ENCODE results near the gene CCNB3.

Gene CCNB3

DNA sequence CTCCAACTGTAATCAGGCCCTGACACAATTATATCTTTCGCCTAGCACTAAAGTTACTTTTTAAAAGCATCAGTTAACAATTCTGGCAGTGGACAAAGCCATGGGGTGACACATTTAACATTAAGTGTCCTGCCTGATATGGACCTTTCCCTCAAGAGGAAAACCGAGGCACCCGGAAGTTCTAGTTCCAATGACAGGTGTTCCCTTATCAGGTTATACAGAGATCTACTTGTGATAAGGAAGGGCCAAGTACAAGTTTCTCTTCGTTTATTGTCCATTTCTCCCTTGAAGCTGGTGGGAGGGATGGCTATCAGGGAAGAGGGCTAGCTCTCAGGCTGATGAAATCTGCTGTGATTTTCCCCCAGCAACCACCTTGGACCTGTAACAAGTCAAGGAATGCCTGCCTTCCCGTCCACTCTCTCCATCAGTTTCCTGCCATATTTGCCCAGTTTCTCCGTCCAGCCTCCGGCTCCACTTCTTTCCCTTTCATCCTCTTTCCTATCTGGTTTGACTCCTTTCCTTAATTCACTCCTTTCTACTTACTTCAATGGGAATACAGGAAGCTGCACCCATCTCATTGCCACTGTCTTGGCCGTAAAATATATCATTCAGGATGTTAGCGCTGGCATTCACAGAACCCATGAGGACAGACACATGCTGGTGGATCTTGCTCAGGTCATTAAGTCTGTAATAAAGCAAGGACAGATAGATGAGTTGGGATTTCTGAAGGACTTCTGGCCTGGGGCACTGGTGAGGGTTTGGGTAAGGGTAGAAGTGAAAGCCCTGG is 171.1 kb downstream of the CCNB3 start:
- FAIRE-seq = no peak

DNA sequence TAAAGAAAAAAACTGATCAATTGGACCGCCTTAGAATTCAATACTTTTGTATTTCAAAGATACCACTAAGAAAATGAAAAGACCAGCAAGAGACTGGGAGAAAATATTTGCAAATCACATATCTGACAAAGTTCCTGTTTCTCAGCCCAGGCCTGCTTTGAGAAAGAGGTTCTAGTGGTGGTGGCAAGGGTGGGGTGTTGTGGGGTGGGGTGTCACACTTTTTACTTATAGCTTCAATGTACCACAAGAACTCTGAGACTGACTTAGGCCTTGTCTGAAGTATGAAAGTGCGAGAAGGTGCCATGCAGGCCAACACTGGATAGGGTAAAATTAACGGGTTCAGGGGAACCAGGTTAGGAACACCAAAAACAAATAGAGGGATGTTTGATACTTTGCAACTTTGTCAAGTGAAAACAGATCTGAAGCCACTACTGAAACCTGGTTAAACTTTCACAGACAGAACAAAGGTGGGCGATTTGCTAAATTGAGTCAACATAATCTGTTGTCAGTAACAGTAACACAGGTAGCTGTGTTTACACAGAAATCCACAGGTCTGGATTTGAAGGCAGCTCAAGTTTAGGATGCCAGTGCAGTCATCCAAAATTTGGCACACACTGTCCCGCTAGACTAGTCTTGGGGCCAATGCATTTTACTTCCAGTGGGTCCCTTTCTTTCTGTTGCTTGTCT is 177.3 kb downstream of the CCNB3 start:
- no peak for FAIRE-seq

DNA sequence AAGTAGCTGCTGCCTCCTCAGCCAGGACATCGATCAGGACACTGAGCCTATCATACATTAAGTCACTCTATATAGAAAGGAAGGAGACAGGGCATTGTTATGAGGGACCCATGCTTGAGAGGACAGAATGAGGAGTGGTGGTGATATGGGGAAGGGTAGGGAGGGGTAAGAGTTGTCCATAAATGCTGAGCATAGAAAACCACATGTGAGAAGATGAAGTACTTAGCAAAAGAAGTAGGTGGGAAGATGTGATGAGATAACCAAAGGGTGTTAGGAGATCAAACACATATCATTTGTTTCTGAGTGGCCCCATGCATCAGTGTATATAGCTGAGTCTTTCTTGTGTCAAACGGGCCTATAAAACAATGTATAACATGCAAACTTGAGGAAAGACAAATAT is 182.0 kb downstream of the CCNB3 start:
- no peak for FAIRE-seq

DNA sequence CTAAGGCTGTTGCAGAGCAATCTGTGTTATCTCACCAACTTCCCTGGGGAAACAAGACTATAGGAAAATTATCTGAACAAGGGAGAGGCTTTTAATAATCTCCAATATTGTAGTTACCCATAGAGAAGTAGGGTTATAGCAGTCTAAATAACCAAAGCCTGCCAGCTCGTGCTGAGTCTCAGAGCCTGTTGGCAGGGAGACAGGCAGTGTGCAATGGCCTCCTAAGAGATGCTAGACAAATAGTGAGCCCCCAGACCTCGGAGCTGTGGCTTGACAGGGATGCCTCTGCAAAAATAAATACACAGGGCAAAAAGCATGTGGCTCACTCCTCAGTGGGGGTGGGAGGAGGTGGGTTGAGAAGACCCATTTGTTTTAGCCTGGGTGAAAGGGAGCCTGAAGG is 189.3 kb downstream of the CCNB3 start:
- FAIRE-seq = no peak
